Activated naive CD4-positive, alpha-beta T cell treated with Interleukin-2 at 50 U/mL for 16 hours (primary cell): ENCODE measurements around the gene RPL18A.

Experiments used
- DNase-seq: peaks from one replicate; pipeline ENCODE4 v3.0.0-alpha.2; 2020

RPL18A gene

GRCh38 chr19:17841810-17842662 is 17.7 kb upstream of the RPL18A start:
- DNase-seq = peak; percentile 50

DNA sequence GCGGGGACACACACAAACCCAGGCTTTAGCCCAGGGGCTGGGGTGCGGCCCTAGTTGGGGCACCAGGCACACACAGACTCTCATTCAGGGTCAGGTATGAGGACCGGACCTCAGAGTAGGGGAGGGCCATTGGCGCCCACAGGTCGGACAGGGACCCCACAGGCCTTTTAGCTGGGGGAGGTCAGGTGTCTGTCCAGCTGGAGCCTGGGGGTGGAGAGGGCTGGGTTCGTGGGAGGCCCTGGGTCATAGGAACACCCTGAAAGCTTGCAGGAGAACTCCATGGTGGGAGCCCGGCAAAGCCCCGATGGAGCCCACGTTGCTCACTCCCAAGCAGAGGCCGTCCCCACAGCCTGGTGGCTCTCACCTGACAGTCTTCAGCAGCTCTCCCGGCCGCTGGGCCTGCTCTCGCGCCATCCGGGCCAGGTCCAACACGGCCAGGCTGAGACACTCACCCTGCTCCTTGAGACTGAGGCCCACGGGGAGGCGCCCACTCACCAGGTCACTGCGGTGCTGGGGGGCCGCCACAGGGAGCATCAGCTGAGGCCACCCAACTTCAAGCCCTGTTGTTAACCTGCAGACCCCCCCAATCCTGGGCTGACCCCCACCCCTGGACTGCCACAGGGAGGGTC is 16.9 kb upstream of the RPL18A start:
- no peak for DNase-seq

- no peak for DNase-seq
Measured at GRCh38 chr19:17843292-17843827, 16.4 kb upstream of the RPL18A start.

DNA sequence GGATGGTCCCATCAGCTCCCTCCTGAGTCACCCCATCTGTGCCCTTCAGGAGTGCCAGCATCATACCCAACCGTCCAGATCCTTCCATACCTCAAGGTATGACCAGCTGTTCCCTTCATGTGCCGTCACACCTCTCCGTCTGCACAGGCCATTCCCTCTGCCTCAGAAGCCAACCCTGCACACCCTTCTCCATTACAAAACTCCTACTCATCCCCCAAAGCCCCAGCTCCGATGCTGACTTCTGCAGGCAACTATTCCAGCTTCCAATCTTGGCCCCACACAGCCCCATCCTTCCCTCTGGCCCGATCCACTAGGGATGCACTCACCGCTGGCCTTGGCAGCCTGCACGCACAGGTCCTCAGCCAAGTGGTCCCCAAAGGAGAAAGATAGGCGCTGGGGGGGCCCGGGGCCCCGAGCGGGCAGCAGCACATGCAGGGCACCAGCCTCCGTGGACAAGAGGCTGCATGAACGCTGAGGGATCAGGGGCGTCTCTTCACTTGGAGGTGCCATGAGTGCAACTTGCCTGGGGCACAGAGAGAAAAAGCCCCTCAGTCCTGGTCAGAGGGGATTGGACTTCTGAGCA is 15.7 kb upstream of the RPL18A start:
- no peak for DNase-seq

- DNase-seq = peak; percentile 54
Measured at GRCh38 chr19:17846146-17846545, 13.6 kb upstream of the RPL18A start.

GRCh38 chr19:17847538-17848366 is 12.0 kb upstream of the RPL18A start, which contains the start of gene JAK3:
Gene JAK3 (minus strand): TSS chr19:17847982. CDS start chr19:17844417, 3,565 bp downstream.
- peak; percentile 92 for DNase-seq

DNA sequence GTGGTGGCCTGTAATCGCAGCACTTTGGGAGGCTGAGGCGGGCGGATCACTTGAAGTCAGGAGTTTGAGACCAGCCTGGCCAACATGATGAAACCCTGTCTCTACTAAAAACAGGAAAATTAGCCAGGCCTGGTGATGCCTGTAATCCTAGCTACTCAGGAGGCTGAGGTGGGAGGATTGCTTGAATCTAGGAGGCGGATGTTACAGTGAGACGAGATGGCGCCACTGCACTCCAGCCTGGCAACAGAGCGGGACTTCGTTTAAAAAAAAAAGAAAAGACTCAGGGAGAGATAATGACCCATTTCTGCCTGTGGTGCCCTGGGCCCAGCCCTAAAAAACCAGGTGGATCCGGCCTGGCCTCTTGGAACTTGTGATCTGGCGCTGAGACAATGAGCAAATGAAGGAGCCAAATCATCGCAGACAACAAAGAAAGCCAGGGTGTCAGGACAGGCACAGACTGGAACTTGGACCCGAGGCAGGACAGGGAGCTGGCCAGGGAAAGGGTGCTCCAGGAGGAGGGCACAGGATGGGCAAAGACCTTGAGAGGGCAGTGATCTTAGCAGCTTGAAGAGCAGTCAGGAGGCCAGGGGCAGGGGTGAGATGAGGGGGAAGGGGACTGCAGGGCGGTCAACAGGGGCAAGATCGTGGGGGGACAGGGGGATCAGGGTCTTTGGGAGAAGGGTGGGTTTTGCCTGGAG is 11.0 kb upstream of the RPL18A start:
- DNase-seq = no peak

- no peak for DNase-seq
Measured at GRCh38 chr19:17854061-17854460, 5.6 kb upstream of the RPL18A start.

- peak; percentile 93 for DNase-seq
Measured at GRCh38 chr19:17855280-17856152, 4.2 kb upstream of the RPL18A start.

GRCh38 chr19:17860331-17860992 is 752 bp downstream of the RPL18A start:
- DNase-seq = no peak

GRCh38 chr19:17860993-17861360 is 1.3 kb downstream of the RPL18A start:
- no peak for DNase-seq

DNA sequence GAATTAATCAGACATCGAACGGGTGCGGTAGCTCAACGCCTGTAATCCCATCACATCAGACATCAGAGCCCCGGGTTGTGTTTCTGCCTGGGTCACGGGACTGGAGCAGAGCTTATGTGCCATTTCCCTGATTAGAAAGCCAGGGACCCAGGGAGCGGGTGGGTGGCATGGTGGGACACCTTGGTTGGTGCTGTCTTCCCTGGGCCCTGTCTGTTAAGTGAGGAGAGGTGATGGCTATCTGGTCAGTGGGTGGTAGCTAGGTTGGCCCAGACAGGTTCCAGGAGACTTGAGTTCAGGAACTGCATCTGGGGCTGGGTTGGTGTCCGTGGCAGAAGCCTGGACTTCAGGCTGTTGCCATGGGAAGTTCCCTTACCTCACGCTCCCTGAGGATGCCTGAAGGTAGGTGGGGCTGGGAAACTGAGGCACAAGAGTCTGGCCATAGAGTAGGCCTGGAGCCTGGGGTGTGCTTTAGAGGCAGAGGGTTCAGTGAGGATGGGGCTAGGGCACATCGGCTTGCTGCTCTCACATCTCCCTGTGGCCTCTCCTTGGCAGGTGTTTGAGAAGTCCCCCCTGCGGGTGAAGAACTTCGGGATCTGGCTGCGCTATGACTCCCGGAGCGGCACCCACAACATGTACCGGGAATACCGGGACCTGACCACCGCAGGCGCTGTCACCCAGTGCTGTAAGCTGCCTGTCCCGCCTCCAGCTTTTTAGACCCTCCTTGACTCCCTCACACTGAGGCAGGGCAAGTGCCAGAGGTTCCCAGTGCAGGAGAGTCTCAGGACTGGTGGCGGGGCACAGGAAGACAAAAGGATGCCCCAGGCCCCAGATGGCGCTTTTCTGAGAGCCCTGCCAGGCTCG is 2.1 kb downstream of the RPL18A start:
- DNase-seq = no peak

GRCh38 chr19:17862711-17863519 is 3.2 kb downstream of the RPL18A start:
- no peak for DNase-seq

DNA sequence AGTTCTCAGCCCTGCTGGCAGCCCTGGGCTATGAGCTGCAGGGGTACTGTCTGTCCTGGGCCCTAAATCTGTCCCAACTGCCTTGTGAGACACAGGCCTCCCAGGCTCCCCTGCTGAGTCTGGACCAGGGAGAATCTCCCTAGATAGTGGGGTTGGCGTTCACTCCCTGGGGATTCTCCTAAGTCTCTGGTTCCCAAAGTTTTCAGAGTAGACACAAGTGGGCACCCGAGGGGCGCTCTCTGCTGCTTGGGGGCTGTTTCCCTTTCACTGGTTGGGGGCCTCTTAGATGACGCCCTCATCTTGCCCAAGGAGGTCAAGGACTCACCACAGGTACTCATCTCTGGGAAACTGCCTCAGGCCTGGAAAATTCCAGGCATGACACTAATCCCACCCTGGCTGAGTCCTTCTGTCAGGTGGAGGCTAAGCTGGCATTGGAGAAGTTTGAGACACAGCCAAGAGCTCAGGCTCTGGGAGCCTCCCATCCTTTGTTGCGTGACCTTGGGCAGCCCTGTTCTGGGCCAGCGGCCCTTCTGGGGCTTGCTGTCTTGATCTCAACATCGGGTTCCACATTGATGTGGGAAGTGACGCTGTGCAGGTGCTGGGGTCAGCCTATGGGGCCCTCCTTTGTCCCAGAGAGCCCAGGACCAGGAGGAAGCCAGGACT is 3.9 kb downstream of the RPL18A start:
- DNase-seq = no peak

- peak; percentile 38 for DNase-seq
Measured at GRCh38 chr19:17865364-17866311, 5.9 kb downstream of the RPL18A start.

DNA sequence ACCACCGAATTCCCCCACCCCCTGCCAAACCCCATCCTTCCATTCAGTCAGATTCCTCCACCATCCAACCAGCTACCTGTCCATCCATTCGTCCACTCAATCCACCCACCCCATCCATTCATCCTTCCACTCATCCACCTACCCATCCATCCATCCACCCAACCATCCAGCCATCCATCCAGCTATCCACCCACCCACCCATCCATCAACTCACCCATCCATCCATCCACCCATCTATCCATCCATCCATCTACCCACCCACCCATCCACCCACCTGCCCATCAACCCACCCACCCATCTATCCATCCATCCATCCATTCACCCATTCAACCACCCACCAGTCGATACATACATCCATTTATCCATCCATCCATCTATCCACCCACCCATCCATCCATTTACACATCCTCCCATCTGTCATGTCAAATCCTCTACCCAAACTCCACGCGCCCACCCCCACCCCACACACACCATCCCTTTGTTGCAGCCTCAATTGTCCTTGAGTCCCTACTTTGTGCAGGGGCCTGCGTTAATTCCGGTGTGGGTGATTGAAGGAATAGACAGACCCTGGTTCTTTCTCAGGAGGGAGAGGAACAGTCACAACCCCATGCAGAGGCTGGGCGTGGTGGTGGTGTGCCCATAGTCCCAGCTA is 6.7 kb downstream of the RPL18A start:
- no peak for DNase-seq
